Fibroblast of lung (primary cell): ENCODE results near the gene APC. TPM values are rescaled to one million over a fixed set of nuclear protein-coding genes. Genes with fewer than 3 reads are reported as not detected.
A peak's percentile ranks its signal among the peaks of the same experiment; 100 is the strongest.

Source experiments
- DNase-seq, 2 donors: peaks; one replicate each; pipeline versions ENCODE4 v3.0.0 to v3.0.0-alpha.2; 2010; ENCODE audit warnings: low read depth in 2 of 2
- H2AFZ ChIP-seq: 2 replicates; pipeline ENCODE4 v1.5.1; 2012; ENCODE audit warnings: low read length, control low read depth, inconsistent platforms
- H3K27ac ChIP-seq: 2 replicates; pipeline ENCODE4 v1.5.1; 2011; ENCODE audit warnings: low read length, control low read depth; ENCODE audit not compliant: insufficient read depth
- H3K27me3 ChIP-seq: 2 replicates; pipeline ENCODE4 v1.5.1; 2011; ENCODE audit warnings: mild to moderate bottlenecking, low read length; ENCODE audit not compliant: control insufficient read depth, insufficient read depth
- H3K36me3 ChIP-seq: 2 replicates; pipeline ENCODE4 v1.5.1; 2011; ENCODE audit warnings: low read length; ENCODE audit not compliant: control insufficient read depth, insufficient read depth
- H3K4me1 ChIP-seq: 2 replicates; pipeline ENCODE4 v1.5.1; 2011; ENCODE audit warnings: low read length; ENCODE audit not compliant: control insufficient read depth, insufficient read depth; ENCODE audit errors: extremely low read depth
- H3K4me2 ChIP-seq: 2 replicates; pipeline ENCODE4 v1.5.1; 2011; ENCODE audit warnings: low read length, control low read depth; ENCODE audit not compliant: insufficient read depth; ENCODE audit errors: extremely low read depth
- H3K4me3 ChIP-seq, 4 experiments: fragments of 200-600 bp in 1 of 4; sonication (generic) in 1 of 4; replicated peaks in 1 of 4; 2 replicates each; pipeline ENCODE4 v1.5.1; 2011 to 2016; ENCODE audit warnings: low read length in 4 of 4, low read depth in 3 of 4, mild to moderate bottlenecking in 3 of 4, control low read depth in 2 of 4, inconsistent platforms in 1 of 4, mixed read lengths in 1 of 4; ENCODE audit not compliant: insufficient read depth in 1 of 4; ENCODE audit errors: control extremely low read depth in 1 of 4
- H3K79me2 ChIP-seq: 2 replicates; pipeline ENCODE4 v1.5.1; 2012; ENCODE audit warnings: mild to moderate bottlenecking, low read length, inconsistent platforms; ENCODE audit not compliant: control insufficient read depth, insufficient read depth
- H3K9ac ChIP-seq: 2 replicates; pipeline ENCODE4 v1.5.1; 2011; ENCODE audit warnings: mild to moderate bottlenecking, low read length, control low read depth; ENCODE audit not compliant: insufficient read depth
- H3K9me3 ChIP-seq: 2 replicates; pipeline ENCODE4 v1.5.1; 2012; ENCODE audit warnings: low read depth, low read length; ENCODE audit not compliant: control insufficient read depth, insufficient read depth
- H4K20me1 ChIP-seq: 2 replicates; pipeline ENCODE4 v1.5.1; 2011; ENCODE audit warnings: low read length; ENCODE audit not compliant: control insufficient read depth, insufficient read depth; ENCODE audit errors: extremely low read depth
- CTCF ChIP-seq, 2 donors: IDR thresholded peaks in 1 of 2; conservative IDR thresholded peaks in 1 of 2; 1 replicate in 1 of 2; 2 replicates in 1 of 2; pipeline ENCODE4 v1.5.1; 2011 to 2012; ENCODE audit warnings: low read length in 2 of 2, control low read depth in 1 of 2, inconsistent platforms in 1 of 2, low read depth in 1 of 2, mild to moderate bottlenecking in 1 of 2
- EZH2 ChIP-seq: IDR thresholded peaks from 2 replicates; pipeline ENCODE4 v1.5.1; 2012; ENCODE audit warnings: low read length, control low read depth, mild to moderate bottlenecking; ENCODE audit errors: missing control alignments
- polyA minus RNA-seq: library from RNA; depleted of rRNA, polyadenylated mRNA; stranded (reverse); fragments of >200 nt; gene quantifications from 2 replicates; pipeline ENCODE4 v1.2.3, GENCODE V29; 2011; ENCODE audit warnings: low replicate concordance
- polyA plus RNA-seq, 2 donors: library from polyadenylated mRNA; depleted of rRNA in 1 of 2; stranded (reverse) in 1 of 2; unstranded in 1 of 2; fragments of >200 nt; gene quantifications; 2 replicates each; pipeline ENCODE4 v1.2.1, GENCODE V29; 2011 to 2012; ENCODE audit warnings: missing spikeins in 1 of 2
- total RNA-seq: library from RNA; depleted of rRNA; stranded (reverse); fragments of >200 nt; gene quantifications from 2 replicates; pipeline ENCODE4 v1.2.1, GENCODE V29; 2014

The APC gene
- total RNA-seq (43.7 and 69.9 TPM in 2 replicates), polyA plus RNA-seq (22.9 and 23.6 TPM in 2 replicates), polyA minus RNA-seq (7.9 and 9.6 TPM in 2 replicates)
- polyA plus RNA-seq (2012), result 11.3 and 15.2 TPM in 2 replicates

DNA sequence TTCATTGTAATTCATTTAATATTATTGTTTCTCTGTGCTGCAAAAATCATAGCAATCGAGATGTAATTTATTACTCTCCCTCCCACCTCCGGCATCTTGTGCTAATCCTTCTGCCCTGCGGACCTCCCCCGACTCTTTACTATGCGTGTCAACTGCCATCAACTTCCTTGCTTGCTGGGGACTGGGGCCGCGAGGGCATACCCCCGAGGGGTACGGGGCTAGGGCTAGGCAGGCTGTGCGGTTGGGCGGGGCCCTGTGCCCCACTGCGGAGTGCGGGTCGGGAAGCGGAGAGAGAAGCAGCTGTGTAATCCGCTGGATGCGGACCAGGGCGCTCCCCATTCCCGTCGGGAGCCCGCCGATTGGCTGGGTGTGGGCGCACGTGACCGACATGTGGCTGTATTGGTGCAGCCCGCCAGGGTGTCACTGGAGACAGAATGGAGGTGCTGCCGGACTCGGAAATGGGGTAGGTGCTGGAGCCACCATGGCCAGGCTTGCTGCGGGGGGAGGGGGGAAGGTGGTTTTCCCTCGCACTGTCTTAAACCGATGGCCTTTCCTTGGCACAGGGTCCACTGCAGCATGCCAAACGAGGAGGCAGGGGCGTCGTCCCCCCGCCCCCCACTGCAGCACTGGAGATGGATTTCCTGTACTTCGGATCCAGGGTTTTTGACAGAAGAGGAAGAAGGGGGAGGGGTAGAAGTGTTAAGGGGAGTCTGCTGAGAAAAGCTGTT, at the start of gene APC:
Gene APC (plus strand): TSS at position 423 of the 728 bp plus-strand sequence. CDS start 17,006 bp downstream, outside the sequence.
- Histone ChIP-seq H4K20me1 (no peaks in the 10 kb centered on the region), H3K4me3 (peak within 1 kb of the TSS; percentile 70 to 90 (median 78)), H3K9ac (peak within 1 kb of the TSS; percentile 79), H3K27me3 (no peaks in the 10 kb centered on the region), H3K4me2 (peak within 1 kb of the TSS; percentile 96), H3K79me2 (peaks cover 35% of the 10 kb centered on the region), H3K9me3 (no peaks in the 10 kb centered on the region), H2AFZ (peak within 1 kb of the TSS; percentile 88), H3K36me3 (no peaks in the 10 kb centered on the region), H3K4me1 (peaks cover 7% of the 10 kb centered on the region), H3K27ac (peak within 1 kb of the TSS; percentile 90)
- peak; percentile 85 to 91 for DNase-seq
- TF ChIP-seq EZH2 (no peak), CTCF (conservative IDR thresholded peaks at IDR 0.05 in 1 of 2, IDR thresholded peaks at IDR 0.05 in 1 of 2; ENCODE audit: low read depth in 1 of 2, low read length in 2 of 2) (peak in 1 of 2 donors; percentile 7)

GRCh38 chr5:112689155-112689909, 48.4 kb upstream of the APC start:
- H3K79me2 ChIP-seq, result no peaks in the 10 kb centered on the region
- TF ChIP-seq EZH2, result no peak
- TF ChIP-seq CTCF (conservative IDR thresholded peaks at IDR 0.05 in 1 of 2, IDR thresholded peaks at IDR 0.05 in 1 of 2; ENCODE audit: low read depth in 1 of 2, low read length in 2 of 2), result no peak
- H3K9me3 ChIP-seq, result no peaks in the 10 kb centered on the region
- H3K4me3 ChIP-seq, result no peak overlapping the region
- no peak overlapping the region for H3K27ac ChIP-seq
- DNase-seq, result peak in 1 of 2 donors; percentile 73
- H3K36me3 ChIP-seq, result no peaks in the 10 kb centered on the region
- no peak overlapping the region for H3K4me2 ChIP-seq
- peaks cover 9% of the 10 kb centered on the region for H3K4me1 ChIP-seq
- H3K27me3 ChIP-seq, result no peaks in the 10 kb centered on the region
- no peaks in the 10 kb centered on the region for H4K20me1 ChIP-seq
- no peak overlapping the region for H2AFZ ChIP-seq
- no peak overlapping the region for H3K9ac ChIP-seq

GRCh38 chr5:112690605-112691338, 46.9 kb upstream of the APC start:
- Histone ChIP-seq H3K36me3 (no peaks in the 10 kb centered on the region), H3K4me1 (no peaks in the 10 kb centered on the region), H4K20me1 (no peaks in the 10 kb centered on the region), H2AFZ (no peak overlapping the region), H3K27ac (no peak overlapping the region), H3K4me3 (no peak overlapping the region), H3K27me3 (no peaks in the 10 kb centered on the region), H3K9me3 (no peaks in the 10 kb centered on the region), H3K79me2 (no peaks in the 10 kb centered on the region), H3K9ac (no peak overlapping the region), H3K4me2 (no peak overlapping the region)
- no peak for TF ChIP-seq EZH2
- no peak for TF ChIP-seq CTCF (conservative IDR thresholded peaks at IDR 0.05 in 1 of 2, IDR thresholded peaks at IDR 0.05 in 1 of 2; ENCODE audit: low read depth in 1 of 2, low read length in 2 of 2)
- DNase-seq, result no peak
